DND-41 (cell line): ENCODE results near the gene POU3F3.

Experiments
- CTCF ChIP-seq: IDR thresholded peaks from 2 replicates; pipeline ENCODE4 v1.5.1; 2012; ENCODE audit warnings: borderline replicate concordance, low read length, moderate library complexity, mild to moderate bottlenecking; ENCODE audit not compliant: poor library complexity, severe bottlenecking; ENCODE audit errors: extremely low read depth
- EZH2 ChIP-seq: IDR thresholded peaks from 3 replicates; pipeline ENCODE4 v1.6.1; 2012; ENCODE audit warnings: borderline replicate concordance, low read depth, mild to moderate bottlenecking, moderate library complexity, low read length, inconsistent platforms; ENCODE audit not compliant: severe bottlenecking

- TF ChIP-seq CTCF (no peak), EZH2 (no peak)
Measured at GRCh38 chr2:104874230-104874629, 20.3 kb downstream of the POU3F3 start.
